PC-3 (cell line): Measurements from ENCODE around the gene TECPR2.

Experiments
- CTCF ChIP-seq: fragments of 300-600 bp; sonication (generic); conservative IDR thresholded peaks from 2 replicates; pipeline ENCODE4 v1.5.1; 2017; ENCODE audit warnings: antibody characterized with exemption, low read depth, mild to moderate bottlenecking, low read length
- EZH2 ChIP-seq: fragments of 300-600 bp; sonication (generic); IDR thresholded peaks from one replicate; pipeline ENCODE4 v1.6.1; 2017; ENCODE audit warnings: antibody characterized with exemption, mild to moderate bottlenecking, low read length; ENCODE audit not compliant: unreplicated experiment

- TF ChIP-seq EZH2 (no peak), CTCF (no peak)
Measured at GRCh38 chr14:102508410-102508773, 145.7 kb downstream of the TECPR2 start.
